HG03175 (cell line): Measurements from ENCODE around the gene TNIK.

Experiments
- ATAC-seq: cut with Tn5 transposase; IDR thresholded peaks from one replicate; pipeline ENCODE4 v1.9.1; 2021; ENCODE audit warnings: mild to moderate bottlenecking, moderate library complexity; ENCODE audit not compliant: unreplicated experiment

The TNIK gene

DNA sequence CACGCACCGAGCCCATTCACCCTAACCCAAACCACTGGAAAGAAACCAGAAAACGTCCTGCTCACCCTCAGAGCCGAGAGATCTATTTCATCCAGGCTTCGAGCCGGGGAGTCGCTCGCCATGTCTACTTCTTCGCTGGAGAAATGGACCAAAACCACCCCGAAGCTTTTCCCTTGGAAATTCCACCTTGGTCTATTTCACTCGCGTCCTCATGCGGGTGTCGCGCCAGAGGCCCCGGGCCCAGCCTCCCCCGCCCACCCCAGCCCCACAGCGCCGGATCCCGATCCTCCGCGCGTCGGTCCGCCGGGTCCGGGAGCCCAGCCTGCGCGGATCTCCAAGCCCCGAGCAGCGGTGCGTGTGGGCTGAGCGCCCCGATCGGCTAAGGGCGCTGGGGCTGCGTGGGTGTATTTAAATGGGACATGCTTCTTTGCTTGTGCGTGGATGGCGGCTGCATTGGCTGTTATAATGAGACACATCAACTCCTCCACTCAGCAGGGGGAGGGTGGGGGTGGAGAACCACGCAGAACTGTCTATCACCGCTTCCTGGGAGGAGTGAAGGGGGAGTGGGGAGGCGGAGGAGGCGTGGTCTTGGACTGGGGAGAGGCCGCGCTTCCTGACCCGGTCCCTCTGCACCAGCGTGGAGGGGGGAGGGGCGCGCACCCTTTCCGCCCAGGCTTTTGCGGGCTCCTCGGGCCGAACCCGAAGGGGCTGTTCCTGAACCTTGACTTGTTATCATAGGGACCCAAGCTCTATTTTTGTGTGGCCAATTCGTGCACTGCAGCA lies at the start of gene TNIK:
Gene TNIK, minus strand, starts transcription at position 464 of the 783 bp plus-strand sequence. Its CDS starts 342 bp downstream, at position 122.
- peak; percentile 75 for ATAC-seq

DNA sequence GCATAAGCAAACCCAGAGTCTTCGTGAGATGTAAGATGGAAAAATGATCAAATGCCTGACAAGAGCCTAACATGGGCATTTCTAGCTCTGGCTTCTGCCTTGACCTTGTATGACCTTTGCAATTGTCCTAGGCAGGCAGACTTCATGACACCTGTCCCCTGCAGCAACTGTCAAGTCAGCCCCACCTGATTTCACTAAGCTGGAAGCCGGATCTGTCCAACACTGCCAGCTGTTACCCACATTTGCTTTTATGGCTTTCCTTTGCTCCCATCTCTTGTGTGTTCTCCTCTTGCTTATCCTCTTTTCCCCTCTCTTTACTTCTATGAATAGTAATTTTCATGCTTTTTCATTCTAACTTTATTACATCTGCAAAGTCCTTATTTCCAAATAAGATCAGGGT lies 48.5 kb upstream of the TNIK start:
- no peak for ATAC-seq

DNA sequence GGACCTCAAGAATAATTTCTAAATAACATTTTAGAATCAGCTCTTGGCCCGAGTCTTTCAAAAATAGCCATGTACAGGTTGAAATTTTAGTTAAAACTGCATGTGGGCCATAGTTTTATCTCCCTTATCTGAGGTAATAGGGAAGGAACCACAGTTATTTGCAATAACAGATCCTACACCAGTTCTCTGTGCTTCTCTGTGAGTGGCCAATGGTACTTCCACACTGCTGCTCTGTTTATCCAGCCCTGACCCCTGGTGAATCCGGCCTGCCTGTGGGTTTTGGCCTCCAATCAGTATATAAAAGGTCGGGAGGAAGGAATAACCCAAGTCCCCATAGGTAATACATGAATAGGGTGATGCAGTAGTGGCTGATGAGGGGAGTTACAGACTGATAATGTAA lies 48.0 kb upstream of the TNIK start:
- ATAC-seq: no peak

DNA sequence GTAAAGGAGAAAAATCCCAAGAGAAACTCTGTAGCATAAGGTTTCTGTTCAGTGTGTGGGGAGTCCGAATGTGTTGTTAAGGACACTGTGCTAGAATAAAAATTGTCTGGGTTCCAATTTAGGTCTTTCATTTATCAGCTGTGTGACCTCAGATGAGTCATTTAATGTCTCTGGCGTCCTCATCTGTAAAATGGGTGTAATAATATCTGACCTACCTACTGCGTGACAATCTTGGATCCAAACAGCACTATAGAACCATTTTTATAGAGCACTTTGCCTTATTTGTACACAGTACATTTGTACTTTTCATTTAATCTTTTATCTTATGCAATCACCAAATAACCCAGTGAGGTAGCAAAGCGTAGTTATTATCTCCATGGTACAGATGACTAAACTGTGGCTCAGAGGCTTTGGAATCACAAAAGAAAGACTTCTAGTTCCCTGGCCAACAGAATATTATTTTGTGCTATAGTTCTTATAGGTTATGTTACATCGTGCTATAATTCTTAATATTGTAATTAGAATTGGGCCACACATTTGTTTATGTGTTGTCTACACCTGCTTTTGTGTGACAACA lies 46.6 kb upstream of the TNIK start:
- ATAC-seq: no peak

DNA sequence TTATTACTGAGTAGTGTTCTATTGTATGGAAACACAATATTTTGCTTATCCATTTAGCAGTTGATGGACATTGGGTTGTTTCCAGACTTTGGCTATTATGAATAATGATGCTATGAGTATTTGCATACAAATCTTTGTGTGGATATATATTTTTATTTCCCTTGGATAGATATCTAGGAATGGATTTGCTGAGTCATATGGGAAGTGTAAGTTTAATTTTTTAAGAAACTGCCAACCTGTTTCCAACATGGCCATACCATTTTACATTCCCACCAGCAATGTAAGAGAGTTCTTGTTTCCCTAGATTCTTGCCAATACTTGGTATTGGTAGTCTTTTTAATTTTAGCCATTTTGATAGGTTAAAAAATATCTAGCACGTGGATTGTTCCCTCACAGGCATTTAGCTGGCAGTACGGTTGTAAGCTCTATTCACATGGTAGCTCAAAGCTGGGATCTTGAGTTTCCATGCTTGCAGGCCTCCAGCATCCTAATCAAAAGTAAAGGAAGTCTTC lies 45.7 kb upstream of the TNIK start:
- ATAC-seq: no peak

DNA sequence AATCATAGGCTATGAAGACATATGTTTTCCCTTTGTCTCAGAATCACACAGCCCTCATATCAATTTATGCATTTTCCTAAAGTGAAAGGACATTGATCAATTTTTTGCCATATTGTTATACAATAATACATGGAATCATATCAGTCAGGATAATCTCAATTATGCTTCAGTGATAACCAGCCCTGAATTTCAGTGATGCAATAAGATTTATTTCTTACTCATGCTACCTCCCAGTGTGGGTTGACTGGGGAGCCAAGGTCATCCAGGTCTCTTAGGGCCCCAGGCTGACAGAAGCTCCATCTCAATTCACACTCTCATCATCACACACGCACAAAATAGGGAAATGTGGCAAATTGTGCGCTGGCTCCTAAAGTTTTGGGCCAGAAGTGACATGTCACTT lies 44.2 kb upstream of the TNIK start:
- ATAC-seq: no peak

DNA sequence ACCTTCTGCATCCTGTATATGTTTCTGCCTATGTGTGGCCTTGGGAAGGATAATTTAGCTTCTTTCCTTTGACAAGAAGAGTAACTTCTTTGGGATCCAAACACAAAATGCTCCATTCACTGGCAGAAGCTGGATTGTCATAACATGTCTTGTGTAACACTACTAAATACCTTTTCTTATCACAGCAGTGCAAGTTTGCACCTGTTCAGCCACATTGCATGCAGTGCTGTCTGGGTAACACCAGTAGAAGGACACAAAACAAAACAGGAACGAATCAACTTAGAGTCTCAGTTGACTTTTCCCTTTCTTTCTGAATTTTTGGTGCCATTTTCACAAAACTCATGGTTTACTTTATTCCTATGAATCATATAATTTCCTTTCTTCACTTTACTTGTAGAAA lies 43.6 kb upstream of the TNIK start:
- ATAC-seq: no peak

DNA sequence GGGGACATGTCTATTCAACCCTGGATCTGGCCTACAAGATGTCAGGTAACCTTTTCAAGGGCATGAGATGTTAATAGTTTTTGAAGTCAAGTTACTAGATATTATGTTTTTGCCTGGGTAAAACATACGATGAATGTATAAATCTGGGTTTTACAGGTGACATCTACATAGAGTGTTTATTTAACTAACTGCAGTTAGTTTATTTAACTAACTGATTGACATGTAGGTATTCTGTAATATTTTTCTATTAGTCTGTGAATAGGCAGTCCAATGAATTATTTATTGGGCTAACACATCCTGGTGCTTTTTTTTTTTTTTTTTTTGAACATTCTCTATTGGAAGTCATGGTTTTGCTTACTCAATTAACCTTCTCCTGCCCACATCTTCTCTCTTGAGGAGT lies 38.7 kb upstream of the TNIK start:
- no peak for ATAC-seq

DNA sequence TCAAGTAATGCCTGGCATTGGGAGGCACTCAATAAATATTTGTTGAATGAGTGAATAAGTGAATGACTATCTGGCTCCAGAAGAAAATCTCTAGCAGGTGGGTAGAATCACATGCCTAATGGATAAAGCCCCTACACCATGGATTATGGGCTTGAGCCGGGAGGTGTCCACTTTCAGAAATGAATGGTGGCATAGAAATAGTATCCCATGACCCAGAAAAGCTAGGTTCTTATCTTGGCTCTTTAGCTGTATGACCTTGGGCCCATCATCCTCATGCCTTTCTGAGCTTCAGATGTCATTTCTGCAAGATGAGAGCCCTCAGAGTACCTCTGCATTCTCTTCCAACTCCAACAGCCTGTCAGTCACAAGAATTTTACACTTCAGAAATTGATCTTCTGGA lies 37.3 kb upstream of the TNIK start:
- ATAC-seq: no peak

DNA sequence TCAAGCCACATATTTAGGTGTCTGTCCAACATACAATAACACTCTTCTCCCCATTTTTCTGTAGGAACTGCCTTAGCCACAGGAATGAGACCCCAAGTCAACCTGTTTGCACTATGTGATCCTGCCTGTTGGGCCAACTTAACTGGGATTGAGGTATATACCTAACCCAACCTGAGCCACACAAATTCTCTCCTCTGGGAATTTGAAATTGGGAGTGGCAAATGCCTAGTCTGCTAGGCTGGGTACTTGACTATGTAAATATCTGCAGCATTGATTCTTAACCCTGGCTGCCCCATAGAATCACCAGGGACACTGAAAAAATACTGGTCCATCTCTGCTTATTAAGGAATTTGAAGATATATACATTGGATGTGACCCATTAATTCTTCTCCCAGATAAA lies 35.2 kb upstream of the TNIK start:
- no peak for ATAC-seq

DNA sequence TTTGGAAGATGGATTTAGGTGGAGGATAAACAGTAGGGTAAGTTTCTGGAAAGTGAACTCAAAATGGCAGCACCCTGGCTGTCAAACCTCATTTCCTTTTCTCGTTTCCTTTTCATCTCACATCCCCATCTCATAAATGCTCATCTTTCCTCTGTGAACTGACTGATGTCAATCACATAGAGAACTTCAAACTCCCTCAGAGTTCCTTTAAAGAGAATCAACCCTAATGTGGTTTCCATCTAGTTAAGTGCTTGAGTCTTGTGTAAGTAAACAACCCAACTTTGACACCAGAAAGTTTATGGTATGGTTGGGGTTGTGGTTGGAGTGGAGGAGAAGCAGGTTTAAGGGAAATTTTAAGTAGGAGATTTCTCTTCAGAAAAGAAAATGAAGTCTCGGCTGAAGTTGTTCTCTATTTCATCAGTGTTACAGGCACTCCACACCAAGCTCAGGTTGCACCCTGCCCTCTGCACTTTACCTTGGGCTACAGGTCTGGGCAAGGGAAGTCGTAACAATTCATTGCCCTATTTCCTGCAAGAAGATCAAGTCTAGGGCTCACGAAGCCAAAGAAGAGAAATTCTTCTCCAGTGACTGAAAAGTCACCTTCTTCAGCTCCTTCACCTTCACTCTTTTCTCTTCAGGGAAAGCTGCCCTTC lies 34.4 kb upstream of the TNIK start:
- no peak for ATAC-seq

DNA sequence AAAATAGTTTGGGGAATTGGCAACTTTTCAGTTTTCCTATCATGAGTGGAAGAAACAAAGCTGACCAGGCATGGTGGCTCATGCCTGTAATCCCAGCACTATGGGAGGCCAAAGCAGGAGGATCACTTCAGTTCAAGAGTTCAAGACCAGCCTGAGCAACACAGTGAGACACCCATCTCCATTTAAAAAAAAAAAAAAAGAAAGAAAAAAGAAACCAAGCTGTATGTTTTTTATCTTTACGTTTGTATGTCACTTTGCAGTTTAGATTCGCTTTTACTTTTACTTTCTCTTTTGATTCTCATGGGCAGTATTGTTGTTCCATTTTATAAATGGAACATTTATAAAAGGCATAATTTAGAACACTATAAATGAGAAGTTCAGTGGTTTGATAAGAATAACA lies 31.2 kb upstream of the TNIK start:
- ATAC-seq: no peak

DNA sequence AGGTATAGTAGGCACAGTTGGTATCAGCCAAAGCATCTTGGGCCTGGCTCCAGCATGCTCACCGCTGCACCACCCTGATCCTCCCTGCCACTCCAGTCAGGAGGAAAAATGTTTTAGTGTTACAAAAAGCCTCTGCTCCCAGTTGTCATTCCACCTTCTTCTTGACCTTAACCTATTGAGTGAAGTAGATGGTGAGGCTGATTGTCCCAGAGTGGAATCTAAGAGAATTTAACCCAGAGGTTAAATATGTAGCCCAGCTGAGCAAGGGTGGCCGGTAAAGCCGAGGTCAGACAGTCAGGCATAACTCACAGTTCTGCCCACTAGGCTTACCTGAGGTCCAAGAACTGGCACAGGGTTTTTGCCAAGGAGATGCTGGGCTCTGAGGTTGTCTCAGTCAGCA lies 30.7 kb upstream of the TNIK start:
- ATAC-seq: no peak

DNA sequence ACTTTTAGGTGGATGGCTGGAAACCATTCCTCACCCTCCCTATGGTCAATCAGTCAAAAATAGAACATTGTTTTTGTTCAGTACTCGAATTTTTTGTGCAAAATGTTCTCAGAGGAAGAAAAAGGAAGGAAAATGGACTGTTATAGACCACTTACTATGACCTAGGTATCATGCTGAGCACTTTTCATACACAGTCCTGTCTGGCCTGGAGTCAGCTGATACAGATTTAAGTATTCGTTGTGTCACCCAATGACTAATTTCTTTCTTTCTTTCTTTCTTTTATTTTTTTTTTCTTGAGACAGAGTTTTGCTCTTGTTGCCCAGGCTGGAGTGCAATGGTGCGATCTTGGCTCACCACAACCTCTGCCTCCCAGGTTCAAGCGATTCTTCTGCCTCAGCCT lies 29.1 kb upstream of the TNIK start:
- ATAC-seq: no peak

DNA sequence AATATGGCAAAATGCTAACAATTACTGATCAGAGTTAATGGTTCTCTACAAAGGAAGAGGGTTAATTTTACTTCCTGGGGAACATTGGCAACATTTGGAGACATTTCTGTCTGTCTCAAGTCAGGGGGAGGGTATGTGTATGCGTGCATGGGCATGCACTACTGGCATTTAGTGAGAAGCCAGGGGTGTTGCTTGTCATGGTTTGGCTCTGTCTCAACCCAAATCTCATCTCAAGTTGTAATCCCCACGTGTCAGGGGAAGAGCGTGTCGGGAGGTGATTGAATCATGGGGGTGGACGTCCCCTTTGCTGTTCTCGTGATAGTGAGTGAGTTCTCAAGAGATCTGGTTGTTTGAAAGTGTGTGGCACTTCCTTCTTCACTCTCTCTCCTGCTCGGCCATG lies 28.3 kb upstream of the TNIK start:
- ATAC-seq: no peak

DNA sequence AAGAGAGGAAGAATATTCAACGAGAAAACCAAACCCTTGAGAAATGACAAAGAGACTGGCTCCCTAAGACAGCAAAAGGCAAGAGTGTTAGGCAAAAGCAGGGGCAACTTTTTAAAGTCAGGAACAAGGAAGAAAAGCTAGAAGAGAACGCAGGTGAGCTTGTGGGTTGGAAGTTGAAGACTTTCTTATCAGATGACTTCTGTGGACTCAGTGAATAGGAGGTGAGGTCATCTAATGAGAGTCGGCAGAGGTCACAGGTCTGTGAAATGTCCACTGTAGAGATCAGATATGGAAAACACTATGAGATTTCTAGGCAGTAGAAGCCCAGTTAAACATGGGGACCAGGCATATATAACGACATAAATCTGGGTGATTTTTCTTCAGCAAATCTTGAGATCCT lies 27.2 kb upstream of the TNIK start:
- no peak for ATAC-seq

DNA sequence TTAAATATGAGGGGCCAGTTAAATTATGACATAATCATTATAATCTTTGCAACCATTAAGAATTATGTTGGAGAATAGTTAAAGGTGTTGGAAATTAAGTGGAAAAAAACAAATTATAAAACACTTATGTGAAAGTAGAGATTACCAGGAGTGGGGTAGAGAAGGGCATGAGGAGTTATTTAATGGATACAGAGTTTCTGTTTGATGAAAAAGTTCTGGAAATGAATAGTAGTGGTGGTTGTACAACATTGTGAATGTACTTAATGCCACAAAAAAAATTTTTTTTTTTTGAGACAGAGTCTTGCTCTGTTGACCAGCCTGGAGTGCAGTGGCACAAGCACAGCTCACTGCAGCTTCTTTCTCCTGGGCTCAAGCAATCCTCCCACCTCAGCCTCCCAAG lies 25.1 kb upstream of the TNIK start:
- no peak for ATAC-seq

DNA sequence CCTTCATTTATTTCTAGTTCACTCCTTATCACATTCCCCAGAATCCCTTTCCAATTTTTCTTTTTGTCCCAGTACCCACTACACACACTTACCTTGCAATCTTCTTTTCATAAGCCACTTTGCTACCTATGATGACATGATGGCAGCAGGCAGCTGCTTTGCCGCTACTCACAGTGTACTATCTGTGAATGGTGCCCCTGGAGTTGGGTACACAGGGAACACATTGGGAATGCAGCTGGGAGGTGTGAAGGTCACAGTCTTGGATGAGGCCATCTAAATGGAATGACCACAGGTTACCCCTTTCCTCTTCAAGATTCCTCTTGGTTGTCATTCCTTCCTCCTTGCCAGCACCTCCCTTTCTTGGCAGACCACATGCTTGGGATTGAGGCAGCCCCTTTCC lies 20.8 kb upstream of the TNIK start:
- no peak for ATAC-seq

DNA sequence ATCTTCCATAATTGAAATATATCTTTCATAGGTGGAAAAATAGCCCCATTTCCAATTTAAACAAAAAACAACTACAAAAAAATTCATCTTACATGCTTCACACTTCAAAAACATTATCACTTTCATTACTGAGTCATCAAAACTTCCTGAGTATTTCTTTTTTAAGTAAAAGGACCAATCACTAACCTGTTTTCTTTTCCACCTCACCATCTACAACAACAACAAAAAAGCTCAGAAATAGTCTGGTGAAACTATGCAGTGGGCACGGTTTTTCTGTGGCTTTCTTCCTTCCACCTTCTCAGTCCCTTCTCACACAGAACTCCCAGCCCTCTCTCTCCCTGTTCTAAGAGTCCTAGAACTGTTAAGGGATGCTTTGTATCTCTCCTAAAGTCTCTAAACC lies 20.3 kb upstream of the TNIK start:
- ATAC-seq: peak; percentile 70

DNA sequence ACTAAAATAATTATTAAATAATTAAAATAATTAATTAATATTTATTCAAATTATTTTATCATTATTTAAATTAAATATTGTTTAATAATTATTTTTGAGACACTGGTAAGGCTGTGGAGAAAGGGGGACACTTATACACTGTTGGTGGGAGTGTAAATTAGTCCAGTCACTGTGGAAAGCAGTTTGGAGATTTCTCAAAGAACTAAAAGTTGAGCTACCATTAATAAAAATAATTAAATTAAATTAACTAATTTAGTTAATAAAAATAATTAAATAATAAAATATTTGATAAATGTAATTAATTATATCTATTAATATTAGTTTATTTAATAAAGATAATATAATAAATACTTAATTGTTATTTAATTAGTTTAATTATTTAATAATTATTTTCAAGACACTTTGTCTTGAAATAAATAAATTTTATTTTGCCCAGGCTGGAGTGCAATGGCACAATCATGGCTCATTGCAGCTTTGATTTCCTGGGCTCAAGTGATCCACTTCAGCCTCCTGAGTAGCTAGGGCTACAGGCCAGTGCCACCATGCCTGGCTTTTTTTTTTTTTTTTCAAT lies 16.4 kb upstream of the TNIK start:
- ATAC-seq: no peak

DNA sequence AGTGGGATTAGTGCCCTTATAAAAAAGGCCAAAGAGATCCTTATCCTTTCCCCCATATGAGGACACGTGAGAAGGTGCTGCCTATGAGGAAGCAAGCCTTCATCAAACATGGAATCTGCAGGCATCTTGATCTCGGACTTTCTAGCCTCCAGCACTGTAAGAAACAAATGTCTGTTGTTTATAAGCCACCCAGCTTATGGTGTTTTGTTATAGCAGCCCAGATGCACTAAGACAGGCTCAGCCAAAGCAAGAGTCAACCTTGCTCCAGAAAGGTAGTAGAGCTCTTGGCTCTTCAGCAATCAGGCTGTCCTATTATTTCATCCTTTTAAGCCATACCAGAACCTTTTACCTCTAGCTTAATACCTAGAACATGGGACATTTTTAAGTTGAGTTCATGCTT lies 12.3 kb upstream of the TNIK start:
- ATAC-seq: no peak

DNA sequence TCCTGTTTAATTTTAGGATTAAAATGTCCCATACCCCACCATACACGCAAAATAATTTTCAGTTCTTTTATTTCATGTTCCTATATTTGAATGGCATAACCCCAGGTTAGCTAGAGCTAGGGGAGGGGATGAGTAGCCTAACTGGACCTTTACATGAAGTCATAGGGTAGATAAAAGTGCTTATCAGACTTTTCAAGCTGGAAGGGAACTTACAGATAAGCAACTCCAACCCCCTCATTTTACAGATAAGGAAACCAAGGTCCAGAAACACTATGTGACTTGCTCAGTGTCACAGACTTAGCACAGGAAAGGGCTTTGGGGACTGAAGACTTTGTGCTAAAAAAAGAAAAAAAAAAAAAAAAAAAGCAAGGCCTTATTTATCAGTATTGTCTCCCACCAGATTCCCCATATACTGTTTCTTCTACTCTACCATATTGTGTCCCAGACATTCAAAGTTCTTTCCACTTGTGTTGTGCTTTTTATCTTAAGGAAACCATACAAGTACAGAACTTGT lies 10.6 kb upstream of the TNIK start:
- ATAC-seq: no peak
